GM15510 (cell line): ENCODE measurements around the gene XPNPEP3.

Experiments
- POLR2A ChIP-seq: IDR thresholded peaks from 3 replicates; pipeline ENCODE4 v1.6.1; 2011; ENCODE audit warnings: borderline replicate concordance; ENCODE audit not compliant: insufficient read length; ENCODE audit errors: extremely low read depth

The XPNPEP3 gene

DNA sequence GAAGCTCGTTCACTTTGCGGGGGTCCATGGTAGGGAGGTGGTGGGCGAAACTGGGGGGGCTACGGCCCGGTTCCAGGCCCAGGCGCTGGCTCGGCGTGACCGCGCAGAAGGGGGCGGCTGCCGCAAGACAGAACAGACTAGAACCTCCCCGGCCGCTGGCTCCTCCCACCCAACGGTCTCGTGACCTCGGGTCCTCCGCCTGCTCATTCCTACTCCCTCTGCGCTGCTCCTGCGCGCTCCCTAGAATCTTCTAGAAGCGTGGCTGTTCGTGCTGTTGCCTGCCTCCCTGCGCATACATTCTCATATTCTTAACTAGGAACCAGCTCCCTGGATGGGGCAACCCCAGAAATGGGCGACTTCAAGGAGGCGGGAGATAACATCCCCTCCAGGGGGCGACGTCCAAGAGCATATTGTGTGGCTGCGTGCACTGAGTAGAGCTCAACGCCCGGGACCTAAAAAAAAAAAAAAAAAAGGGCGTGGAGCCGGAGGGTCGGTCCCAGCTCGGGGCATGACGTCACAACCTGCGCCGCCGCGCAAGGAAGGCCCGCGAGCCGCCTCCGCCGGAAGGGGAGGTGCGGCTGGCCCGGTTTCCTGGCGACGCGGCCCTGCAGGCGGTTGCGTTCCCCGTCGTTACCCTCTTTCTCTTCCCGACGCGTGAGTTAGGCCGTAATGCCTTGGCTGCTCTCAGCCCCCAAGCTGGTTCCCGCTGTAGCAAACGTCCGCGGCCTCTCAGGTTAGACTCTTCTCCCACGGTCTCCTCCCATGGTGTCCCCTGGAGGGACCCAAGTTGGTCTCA is at the start of gene XPNPEP3, which contains the start of gene ST13:
XPNPEP3 (plus strand) TSS at position 636 of the 796 bp plus-strand sequence; CDS start at position 670, 34 bp downstream.
ST13 (minus strand) TSS at position 127 of the 796 bp plus-strand sequence; CDS start at position 28, 99 bp downstream.
- peak; percentile 68 for TF ChIP-seq POLR2A

DNA sequence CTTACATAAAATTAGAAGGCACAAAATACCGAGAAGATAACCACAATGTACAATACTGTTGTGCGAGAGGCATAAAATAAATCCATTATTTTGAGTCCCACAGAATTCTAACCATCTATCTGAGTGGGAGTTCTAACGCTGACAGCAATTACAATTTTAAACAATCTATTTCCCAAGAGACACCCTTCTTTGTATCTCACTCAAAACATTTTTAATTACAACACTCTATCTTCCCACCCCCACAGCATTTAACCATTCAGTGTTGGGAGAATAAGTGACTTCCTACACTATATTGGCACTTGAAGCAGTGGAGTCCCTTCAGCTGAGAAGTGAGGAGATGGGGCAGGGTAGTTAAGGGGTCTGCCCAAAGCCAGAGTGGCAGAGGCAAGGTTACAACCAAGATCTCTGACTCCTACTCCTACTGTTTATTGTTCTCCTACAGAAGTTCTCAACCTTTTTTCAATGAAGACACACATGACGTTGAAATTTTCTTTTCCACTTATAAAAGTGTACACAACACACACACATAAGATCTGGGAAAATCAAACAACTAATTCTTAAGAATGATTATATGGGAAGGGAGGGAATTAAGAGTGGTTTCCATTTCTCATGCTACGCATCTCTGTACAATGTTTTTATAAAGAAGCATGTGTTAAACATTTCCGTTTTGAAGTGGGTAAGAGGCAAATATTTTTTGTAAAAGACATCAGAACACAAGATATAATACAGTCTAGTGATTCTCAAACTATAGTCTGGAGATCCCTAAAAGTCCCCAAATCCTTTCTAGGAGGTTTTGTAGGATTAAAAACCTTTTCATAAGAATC is 48.7 kb upstream of the XPNPEP3 start:
- TF ChIP-seq POLR2A, result no peak

DNA sequence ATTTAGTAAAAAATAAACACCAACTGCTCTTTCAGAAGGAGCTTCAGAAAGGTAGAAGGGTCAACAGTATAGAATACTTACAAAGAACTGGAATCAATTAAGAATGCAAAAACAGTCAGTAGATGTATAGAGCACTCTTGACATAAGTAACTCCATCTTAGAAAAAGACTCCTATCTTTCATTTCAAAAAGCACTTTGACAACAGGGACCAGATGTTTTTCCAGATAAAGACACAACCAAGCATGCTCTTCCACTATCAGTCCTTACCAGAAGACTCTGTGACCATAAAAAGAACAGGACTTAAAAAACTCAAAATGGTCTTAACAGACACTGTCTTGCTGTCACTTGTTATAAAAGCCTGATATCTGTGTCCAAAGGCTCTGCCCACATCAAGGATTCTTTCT is 43.0 kb upstream of the XPNPEP3 start:
- TF ChIP-seq POLR2A, result no peak

DNA sequence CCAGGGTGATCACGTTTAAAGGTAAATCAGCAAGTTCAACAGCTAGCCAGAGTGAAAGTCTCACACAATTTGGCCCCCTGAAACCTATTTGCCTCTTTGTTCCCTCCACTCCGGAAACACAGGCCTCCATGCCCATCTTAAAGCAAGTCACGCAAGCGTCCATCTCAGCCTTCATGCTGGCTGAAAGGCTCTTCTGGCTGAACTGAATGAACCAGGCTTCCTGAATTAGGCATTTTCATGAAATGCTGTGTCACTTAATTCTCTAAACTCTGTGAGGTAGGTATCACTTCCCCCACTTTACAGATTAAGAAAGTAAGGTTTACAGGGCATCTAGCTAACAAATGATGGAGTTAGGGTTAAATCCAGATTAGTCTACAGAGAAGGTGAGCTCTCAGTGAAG is 39.2 kb upstream of the XPNPEP3 start:
- no peak for TF ChIP-seq POLR2A

DNA sequence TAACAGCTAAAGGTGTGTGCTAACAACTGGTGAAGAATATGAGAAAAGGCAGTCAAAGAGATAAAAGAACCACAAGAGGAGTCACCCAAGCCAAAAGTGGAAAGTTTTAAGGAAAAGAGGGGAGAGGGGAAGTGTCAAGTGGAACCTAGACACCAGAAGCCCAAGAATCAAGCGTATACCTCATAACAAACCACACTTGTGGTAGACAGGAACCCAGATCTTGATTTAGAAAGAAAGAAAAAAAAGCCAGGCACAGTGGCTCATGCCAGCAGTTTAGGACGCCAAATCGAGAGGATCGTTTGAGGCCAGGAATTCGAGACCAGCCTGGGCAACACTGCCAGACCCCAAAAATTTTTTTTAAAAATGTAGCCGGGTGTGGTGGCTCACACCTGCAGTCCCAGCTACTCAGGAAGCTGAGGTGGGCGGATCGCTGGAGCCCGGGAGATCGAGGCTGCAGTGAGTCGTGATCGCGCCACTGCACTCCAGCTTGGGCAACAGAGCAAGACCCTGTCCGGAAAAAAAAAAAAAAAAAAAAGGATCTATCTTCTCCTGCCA is 38.7 kb upstream of the XPNPEP3 start:
- no peak for TF ChIP-seq POLR2A

DNA sequence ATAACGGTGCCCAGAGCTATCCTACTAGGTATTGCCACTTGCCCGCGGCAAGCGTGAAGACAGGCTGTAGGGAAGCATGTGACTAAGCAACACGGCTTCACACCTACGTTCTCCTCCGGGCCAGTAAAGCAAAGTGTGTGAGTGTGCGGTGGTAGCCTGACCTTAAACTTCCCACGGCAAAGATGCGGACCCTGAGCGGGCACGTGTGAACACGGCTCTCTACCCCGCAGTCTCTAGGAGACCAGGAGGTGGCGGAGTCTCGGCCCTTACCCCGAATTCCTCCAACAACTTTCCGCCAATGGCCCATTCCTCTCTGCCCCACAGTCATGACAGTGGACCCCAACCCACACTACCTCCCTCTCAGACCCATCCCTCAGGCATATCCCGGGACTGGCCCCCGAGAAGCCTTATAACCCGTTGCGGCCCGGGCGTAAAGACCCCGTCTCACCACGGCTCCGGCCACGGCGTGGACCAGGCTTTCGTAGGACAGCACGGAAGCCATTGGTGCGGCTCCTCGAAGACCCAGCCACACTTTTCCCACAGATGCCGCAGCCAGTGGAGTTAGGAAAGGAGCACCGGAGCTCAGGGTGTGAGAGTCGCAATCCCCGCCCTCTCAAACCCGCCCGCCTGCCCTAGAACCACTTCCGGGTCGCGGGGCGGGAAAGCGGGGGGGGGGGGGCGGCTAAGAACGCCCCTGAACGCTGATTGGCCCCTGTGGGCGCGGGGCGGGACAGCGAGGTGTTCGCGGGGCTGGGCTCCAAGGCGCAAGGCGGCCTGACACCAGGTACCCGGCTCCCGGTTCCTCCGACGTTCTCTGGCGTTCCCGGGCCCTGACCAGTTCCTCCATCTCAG is 38.0 kb upstream of the XPNPEP3 start, which contains the start of gene SLC25A17:
SLC25A17 (minus strand) TSS at position 600 of the 852 bp plus-strand sequence; CDS start at position 502, 98 bp downstream.
- peak; percentile 74 for TF ChIP-seq POLR2A

DNA sequence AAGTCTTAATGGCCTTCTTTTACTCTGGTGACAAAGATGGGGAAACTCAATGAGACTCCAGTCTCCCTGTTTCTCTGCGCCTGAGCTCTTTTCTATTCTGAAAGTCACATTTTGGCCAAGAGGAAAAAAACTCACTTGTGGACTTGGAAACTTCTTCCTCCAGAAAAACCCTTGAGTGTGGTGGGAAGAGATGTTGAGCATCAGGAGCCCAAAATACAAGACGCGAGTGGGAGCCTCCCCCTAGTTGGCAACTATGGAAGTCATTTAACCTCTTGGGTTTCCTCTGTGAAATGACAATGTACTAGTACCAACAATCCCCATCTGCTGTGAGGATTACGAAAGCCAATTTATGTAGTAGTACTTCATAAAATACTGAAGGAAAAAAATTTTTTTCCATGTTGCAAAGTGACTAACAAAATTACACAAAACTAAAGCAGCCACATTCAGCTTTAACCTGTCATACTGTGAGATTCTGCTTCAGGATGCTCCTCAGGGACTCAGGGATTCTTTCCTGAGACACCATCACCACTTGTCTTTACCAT is 37.3 kb upstream of the XPNPEP3 start:
- no peak for TF ChIP-seq POLR2A

DNA sequence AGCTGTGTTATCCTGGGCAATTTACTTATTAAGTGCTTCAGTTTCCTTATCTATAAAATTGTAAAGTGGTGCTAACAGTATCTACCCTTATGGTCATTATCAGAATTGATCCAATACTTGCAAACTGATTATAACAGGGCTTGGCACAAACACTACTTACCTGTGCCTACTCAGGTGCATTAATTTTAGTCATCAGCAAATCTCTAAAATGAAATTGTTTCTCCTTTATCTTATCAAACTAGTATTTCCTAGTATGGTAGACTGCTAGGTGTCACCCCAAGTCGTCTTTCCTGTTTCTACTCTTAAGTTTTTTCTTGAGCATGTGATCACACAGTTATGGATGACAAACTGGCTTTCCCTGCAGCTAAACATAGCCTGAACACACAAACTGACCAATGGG is 33.5 kb upstream of the XPNPEP3 start:
- TF ChIP-seq POLR2A, result no peak

DNA sequence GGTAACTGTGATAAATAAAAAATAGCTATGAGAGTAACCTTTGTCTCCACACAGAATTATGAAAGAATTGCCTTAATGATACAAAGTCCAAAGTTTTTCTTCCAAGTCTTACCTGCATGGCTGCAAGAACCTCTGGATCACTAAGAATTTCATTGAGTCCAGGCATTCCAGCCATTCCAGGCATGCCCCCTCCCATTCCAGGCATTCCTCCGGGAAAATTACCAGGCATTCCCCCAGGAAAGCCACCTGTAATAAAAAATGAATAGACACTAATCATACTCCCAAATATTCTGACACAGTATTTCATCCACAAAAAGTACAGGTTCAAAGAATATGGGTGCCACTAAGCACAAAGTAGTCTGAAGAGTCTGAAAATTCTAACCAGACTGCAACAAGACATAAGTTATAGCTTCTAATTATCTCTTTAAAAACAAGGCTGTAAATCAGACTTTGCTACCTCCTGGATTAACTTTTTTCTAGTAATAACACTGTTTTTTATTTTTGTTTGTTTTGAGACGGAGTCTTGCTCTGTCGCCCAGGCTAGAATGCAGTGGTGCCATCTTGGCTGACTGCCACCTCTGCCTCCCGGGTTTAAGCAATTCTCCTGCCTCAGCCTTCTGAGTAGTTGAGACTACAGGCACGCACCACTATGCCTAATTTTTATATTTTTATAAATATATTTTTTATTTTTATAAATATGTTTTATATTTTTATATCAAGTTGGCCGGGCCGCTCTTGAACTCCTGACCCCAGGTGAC is 29.8 kb upstream of the XPNPEP3 start:
- no peak for TF ChIP-seq POLR2A

DNA sequence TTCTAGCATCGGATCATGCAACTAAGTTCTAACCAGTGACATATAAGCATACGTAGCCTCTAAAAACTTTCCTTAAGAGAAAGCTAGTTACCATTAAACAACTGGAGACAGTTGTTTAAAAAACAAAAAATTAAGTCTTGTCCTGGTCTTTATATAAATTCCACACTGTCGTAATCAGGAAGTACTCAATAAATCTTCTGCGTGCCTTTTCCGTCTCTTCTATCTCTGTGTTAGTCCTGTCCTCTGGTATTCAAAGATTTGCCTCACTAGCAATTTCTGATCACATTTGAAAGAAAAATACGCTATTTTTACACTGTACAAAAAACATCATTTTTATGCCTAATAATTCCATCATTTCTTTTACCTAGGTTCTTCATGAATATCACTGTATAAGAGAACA is 27.8 kb upstream of the XPNPEP3 start:
- no peak for TF ChIP-seq POLR2A

DNA sequence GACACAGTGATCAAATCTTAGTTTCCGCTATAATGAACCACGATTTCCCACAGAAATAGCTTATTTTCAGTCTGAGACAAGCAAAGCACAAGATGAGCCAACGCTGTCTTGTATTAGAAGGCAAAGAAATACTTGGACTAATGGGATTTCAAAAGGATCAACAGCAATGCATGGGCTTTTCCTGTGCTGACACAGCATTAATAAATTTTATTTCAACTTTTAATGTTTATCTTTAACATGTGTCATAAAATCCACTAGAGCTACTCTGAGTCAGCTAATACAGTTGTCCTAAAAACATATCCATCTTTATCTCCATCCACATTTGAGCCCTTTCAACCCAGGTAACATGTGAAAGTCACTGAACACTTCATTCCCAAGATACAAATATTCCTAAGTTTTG is 22.3 kb upstream of the XPNPEP3 start:
- no peak for TF ChIP-seq POLR2A

DNA sequence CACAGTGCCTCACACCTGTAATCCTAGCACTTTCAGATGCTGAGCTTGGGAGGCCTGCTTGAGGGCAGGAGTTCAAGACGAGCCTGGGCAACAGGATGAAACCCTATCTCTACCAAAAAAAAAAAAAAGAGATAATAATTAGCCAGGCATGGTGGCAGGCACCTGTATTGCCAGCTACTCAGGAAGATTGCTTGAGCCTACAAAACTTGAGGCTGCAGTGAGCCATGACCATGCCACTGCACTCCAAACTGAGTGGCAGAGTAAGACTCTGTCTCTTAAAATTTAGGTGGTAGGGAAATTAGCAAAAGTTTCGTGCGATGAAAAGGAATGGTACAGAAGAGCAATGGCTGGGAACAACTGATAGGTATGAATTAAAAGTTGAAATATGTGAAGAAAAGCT is 18.5 kb upstream of the XPNPEP3 start:
- TF ChIP-seq POLR2A, result no peak

DNA sequence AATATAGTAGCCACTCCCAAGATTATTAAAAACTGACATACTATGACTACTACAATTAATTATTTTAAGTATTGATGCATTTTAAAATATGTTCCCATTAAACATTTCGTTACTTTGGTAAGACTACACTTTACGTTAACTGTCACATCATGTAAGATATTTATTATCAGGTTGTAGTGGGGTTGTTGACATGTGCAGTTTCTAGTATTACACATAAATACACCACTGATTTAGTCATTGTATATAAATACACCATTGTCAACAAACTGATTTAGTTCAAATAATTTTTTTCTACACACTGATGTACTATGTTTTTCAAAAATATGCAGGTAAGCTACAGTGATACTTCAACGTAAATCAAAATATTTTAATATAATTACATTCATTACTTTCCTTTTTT is 12.0 kb upstream of the XPNPEP3 start:
- no peak for TF ChIP-seq POLR2A
